NCI-H2196 (cell line): ENCODE measurements around the gene FAM53C.

Source experiments
- DNase-seq: peaks from one replicate; lab custom pipeline; 2025; ENCODE audit not compliant: unreplicated experiment; lab: John Stamatoyannopoulos, UW

FAM53C gene

GRCh38 chr5:138351056-138351455 lies 13.0 kb downstream of the FAM53C start:
- DNase-seq: no peak

GRCh38 chr5:138351517-138351916 lies 13.5 kb downstream of the FAM53C start:
- DNase-seq: no peak

- DNase-seq: peak; percentile 86
Observed at GRCh38 chr5:138352071-138352721, 14.1 kb downstream of the FAM53C start, which contains the start of gene KDM3B. TSS of gene KDM3B (plus strand) at chr5:138352685. CDS start at chr5:138352796, 111 bp downstream.

- peak; percentile 51 for DNase-seq
Observed at GRCh38 chr5:138352722-138353559, 14.9 kb downstream of the FAM53C start.

GRCh38 chr5:138353560-138354080 lies 15.6 kb downstream of the FAM53C start:
- DNase-seq: no peak

GRCh38 chr5:138354387-138354786 lies 16.3 kb downstream of the FAM53C start:
- no peak for DNase-seq

GRCh38 chr5:138354926-138355378 lies 16.9 kb downstream of the FAM53C start:
- no peak for DNase-seq

- DNase-seq: no peak
Observed at GRCh38 chr5:138359621-138360020, 21.6 kb downstream of the FAM53C start.

- DNase-seq: no peak
Observed at GRCh38 chr5:138360941-138361452, 22.9 kb downstream of the FAM53C start.

- DNase-seq: no peak
Observed at GRCh38 chr5:138364576-138364975, 26.5 kb downstream of the FAM53C start.

GRCh38 chr5:138366632-138367382 lies 28.7 kb downstream of the FAM53C start:
- peak; percentile 15 for DNase-seq

- no peak for DNase-seq
Observed at GRCh38 chr5:138369261-138369660, 31.2 kb downstream of the FAM53C start.

GRCh38 chr5:138369706-138370105 lies 31.6 kb downstream of the FAM53C start:
- DNase-seq: no peak

- no peak for DNase-seq
Observed at GRCh38 chr5:138370537-138370936, 32.5 kb downstream of the FAM53C start.

GRCh38 chr5:138371454-138371853 lies 33.4 kb downstream of the FAM53C start:
- no peak for DNase-seq

GRCh38 chr5:138372225-138372624 lies 34.2 kb downstream of the FAM53C start:
- DNase-seq: no peak

- no peak for DNase-seq
Observed at GRCh38 chr5:138372653-138373052, 34.6 kb downstream of the FAM53C start.

GRCh38 chr5:138382347-138382746 lies 44.3 kb downstream of the FAM53C start:
- no peak for DNase-seq

- DNase-seq: no peak
Observed at GRCh38 chr5:138385660-138386059, 47.6 kb downstream of the FAM53C start.

GRCh38 chr5:138386290-138386689 lies 48.2 kb downstream of the FAM53C start:
- no peak for DNase-seq

- DNase-seq: no peak
Observed at GRCh38 chr5:138389332-138389731, 51.3 kb downstream of the FAM53C start.
